GM18873 (cell line): ENCODE data around the gene NFIB.

Source experiments
- ATAC-seq: cut with Tn5 transposase; IDR thresholded peaks from one replicate; pipeline ENCODE4 v1.9.1; 2021; ENCODE audit warnings: mild to moderate bottlenecking, moderate library complexity, moderate number of reproducible peaks; ENCODE audit not compliant: unreplicated experiment, low FRiP score

The NFIB gene

GRCh38 chr9:14281876-14282275, 32.1 kb downstream of the NFIB start:
- no peak for ATAC-seq

GRCh38 chr9:14281136-14281795, 32.7 kb downstream of the NFIB start:
- no peak for ATAC-seq

DNA sequence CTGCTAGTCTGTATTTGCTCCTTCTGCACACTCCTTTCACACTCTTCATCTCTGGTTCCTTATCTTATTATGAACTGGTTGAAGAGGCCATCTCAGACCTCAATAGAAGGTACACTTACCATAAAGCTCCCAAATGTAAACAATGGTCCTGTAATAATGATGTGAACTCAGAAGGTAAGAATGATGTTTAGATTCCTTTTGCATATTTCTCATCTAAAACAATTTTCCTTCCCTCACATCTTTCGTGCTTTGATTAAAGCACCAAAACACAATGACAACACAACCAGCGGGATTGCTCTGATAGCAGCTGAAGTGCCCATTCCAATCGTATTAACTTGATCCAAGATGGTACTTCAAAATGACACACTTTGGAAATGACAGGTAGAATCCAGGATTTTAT, 34.3 kb downstream of the NFIB start:
- no peak for ATAC-seq

DNA sequence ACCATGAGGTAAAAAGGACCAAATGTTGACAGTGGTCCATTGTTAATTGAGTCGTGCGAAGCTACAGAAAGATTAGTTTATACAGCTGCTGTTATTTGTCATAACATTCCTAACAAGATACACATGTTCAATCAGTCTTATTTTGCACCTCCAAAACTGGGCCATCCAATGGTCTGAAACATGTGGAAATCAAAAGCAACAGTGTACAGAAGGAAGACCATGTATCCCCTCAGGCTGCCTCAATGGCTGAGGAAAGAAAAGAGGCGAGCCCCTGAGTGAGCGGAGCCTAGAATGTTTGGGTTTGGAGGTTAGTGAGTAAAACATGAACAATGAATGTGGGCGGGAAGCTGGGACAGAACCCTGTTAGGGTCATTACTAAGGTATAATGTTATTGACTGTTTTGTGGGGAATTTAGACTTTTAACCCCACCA, 35.6 kb downstream of the NFIB start:
- ATAC-seq, result no peak

- no peak for ATAC-seq
Measured at GRCh38 chr9:14277761-14278160, 36.2 kb downstream of the NFIB start.

- no peak for ATAC-seq
Measured at GRCh38 chr9:14277244-14277643, 36.7 kb downstream of the NFIB start.

GRCh38 chr9:14275331-14275730, 38.6 kb downstream of the NFIB start:
- ATAC-seq, result no peak

DNA sequence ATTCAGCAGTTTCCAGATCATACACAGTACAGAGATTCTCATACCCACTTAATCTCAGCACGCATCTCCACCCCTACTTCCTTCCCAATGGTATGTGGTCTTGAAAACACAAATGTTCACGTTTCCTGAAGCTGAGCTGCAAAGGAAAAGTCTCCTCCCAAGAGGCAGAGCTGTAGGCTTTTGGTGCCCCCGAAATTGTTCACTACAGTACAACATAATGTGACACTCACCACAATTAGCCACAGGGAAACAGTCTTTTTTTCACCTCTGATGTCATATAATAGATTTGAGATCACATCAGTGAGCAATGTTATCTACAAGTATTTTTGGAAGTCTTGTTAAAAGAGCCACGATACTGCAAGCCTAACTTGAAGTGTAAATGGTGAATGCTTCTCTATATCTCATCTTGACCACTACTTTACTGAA, 40.2 kb downstream of the NFIB start:
- no peak for ATAC-seq

DNA sequence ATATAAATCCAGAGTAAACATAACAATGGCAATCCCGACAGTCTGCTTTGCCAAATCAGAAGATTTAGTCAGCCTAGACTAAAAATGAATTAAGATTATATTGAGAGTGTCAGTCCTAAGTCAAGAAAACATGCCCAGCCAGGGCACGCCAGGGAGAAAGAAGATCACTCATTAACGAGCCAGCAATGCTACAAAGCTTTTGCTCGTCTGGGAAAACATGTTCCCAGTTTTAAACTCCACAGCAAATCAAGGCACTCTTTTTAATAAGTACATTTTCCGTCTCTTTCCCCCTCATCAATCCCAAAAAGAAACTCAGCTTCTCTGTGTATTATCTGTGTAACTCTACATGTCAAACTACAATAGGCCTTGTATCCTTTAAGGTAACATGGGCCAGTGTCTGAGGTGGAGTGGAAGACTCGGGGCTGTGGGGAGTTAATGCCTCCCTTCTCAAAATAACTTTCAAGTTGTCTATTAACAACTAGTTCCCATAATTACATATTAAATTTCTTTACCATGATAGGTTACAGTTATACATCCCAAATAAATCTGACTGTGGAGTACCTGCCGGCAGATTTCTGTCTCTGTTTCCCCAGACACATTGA, 40.9 kb downstream of the NFIB start:
- ATAC-seq, result no peak

- ATAC-seq, result no peak
Measured at GRCh38 chr9:14271093-14271673, 42.8 kb downstream of the NFIB start.

DNA sequence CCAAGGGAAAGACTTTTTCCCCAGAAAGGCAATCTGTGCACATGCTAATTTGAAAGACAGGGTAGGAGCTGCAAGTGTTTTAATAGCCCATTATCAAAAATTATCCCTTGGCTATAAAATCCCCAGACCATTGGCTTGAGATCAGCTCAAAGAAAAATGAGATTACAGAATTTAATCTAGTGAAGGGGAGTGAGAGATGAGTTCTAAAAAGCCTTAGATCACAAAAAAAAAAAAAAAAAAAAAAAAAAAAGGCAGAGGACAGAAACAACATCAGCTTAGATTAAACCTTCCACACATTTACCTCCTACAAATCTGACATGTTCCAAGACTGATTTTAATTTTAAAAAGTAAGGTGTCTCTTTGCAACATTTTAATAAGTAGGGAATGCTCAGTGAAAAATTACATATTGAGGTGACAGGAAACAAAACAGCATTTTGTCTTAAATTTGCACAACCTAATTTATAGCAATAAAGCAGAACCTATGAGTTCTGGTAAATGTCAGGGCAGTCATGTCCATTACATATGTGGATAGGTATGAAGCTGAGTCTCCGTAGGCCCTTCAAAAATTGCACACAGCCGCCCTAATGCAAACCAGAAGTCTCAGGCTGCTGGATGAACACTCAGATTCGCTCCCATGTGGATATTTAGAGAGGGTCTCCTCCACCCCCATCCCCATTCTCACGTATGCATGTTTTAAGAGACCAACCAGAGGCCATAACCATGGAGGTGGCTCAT, 43.4 kb downstream of the NFIB start:
- ATAC-seq, result no peak

DNA sequence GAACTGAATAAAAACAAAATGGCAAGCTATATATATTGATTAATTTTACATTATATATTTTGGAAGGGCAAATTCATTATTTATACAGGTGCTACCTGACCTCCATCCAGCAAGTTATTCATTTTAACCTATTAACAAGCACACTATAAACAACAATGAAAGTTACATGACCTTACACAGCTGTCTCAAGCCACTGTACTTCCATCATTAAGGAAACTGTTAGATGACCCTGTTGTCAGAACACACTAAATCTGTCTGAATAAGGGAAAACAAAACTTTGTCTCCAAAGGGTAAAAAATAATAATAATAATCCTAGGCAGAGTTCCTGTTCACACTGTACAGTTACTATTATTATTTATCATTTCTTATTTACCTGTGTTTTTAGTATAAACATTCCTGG, 44.0 kb downstream of the NFIB start:
- no peak for ATAC-seq

- ATAC-seq, result no peak
Measured at GRCh38 chr9:14263707-14264483, 50.0 kb downstream of the NFIB start.

DNA sequence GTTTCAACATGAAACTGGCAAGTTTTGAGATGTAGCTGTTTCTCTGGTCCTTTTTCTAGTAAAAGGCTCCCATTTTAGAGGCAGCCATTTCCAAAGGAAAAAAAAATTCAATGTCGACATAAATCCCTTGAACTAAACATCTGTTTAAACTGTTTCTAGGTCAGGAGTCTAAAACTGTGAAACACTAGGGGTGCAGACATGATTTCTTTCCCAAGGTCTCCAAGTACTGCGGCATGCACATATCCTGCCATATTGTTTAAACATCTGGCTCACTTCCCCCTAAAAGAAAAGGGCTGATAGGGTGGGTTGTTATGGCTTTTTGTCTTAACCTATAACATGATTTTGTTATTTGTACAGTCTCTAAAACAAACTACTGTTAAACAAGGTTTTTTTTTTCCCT, 51.1 kb downstream of the NFIB start:
- ATAC-seq, result no peak

DNA sequence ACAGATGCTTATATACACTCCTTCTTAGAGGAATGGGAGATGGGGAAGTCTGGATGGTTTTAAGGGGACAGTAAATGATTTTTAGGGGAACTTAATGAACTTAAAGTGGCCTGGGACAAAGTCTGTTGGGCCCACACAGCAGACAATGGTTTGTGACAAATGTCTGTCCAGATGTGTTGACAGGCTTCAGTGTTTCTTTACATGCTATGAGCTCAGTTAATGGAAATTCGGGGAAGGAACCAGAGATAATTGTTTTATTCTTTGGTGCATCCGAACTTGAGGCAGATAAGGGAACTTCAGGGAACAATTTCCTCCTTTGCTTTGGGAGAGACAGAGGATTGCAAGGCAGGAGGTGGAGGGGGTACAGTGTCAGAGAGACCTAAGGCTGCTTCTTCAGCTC, 52.3 kb downstream of the NFIB start:
- ATAC-seq, result no peak

- ATAC-seq, result no peak
Measured at GRCh38 chr9:14260101-14260500, 53.8 kb downstream of the NFIB start.

DNA sequence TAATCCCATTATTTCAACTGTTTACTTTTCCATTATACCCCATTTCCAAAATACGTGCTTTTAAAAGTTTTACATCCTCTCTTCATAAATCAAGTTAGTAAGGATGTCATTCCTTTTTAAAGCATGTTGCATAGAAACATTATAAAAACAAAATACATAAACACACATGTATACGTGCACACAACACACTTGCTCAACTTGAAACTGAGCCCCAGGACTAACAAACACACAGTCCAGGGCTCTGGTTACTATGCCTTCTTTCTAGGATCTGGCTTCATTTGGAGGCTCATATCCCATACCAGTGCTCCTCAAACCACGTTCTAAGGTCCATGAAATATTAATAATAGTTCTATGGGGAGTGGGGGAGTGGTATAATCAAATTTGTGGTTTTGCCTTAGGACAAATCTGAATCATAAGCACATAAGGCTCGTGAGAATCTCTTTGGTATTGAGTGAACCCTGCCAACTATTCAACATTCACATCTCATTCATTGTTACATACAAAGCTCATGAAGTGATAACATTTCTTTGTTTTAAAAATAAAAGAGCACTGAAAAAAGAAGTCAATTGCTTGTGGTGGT, 55.2 kb downstream of the NFIB start:
- no peak for ATAC-seq

GRCh38 chr9:14258156-14258555, 55.8 kb downstream of the NFIB start:
- ATAC-seq, result no peak

DNA sequence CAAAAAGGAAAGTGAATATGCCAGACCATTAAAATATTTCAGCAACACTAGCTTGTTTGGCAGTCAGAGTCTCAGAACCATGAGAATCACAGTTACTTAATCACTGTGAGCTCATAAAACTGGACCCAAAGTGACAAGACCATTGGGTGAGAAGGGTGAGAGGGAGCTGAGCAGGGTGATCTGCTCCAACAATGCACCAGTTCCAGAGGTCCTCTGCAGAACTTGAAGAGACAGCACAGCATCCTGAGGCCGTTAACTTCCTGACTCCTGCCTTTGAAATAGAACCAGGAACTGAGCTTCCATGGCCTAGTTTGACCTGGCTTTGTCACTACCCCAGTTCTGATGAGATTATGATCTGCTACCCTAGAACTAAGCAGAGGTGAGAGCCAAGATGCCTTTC, 57.4 kb downstream of the NFIB start:
- no peak for ATAC-seq
